MCF 10A (cell line): Measurements from ENCODE around the gene SLC12A3. TPM values are rescaled to one million over a fixed set of nuclear protein-coding genes. Genes with fewer than 3 reads are reported as not detected.

Source experiments
- Bru-seq: library from RNA; stranded (reverse); fragments of 400-500 nt; gene quantifications from one replicate; lab custom pipeline; 2021; lab: Mats Ljungman, UMichigan
- BruChase-seq, 2 experiments: library from RNA; stranded (reverse); fragments of 400-500 nt; gene quantifications; one replicate each; lab custom pipeline; 2021; lab: Mats Ljungman, UMichigan
- BruUV-seq: library from RNA; stranded (reverse); fragments of 400-500 nt; replicated peaks from 2 replicates; lab custom pipeline; 2021; lab: Mats Ljungman, UMichigan
- CTCF ChIA-PET: fragments of 300-600 bp; sonication (Branson Sonifier 250); formaldehyde crosslinking; extraction: SDS; loops from one replicate; lab custom pipeline; 2021; ENCODE audit warnings: antibody characterized with exemption, inconsistent platforms; lab: Yijun Ruan, JAX
- POLR2A ChIA-PET: fragments of 300-600, 350-650 bp; sonication (Branson Sonifier 250); formaldehyde crosslinking; extraction: SDS; loops from one replicate; lab custom pipeline; 2020; ENCODE audit warnings: antibody characterized with exemption, inconsistent platforms; lab: Yijun Ruan, JAX
- DNase-seq: peaks from one replicate; pipeline ENCODE4 v3.0.0-alpha.2; 2018; ENCODE audit not compliant: unreplicated experiment
- H3K27ac Mint-ChIP-seq: one replicate; pipeline ENCODE4 v1.8.0; 2022; ENCODE audit warnings: mild to moderate bottlenecking, low read depth, mixed read lengths; ENCODE audit not compliant: unreplicated experiment
- H3K27me3 Mint-ChIP-seq: one replicate; pipeline ENCODE4 v1.8.0; 2022; ENCODE audit warnings: mixed read lengths; ENCODE audit not compliant: insufficient read depth, unreplicated experiment
- H3K36me3 Mint-ChIP-seq: one replicate; pipeline ENCODE4 v1.8.0; 2022; ENCODE audit warnings: mild to moderate bottlenecking, moderate library complexity, mixed read lengths; ENCODE audit not compliant: insufficient read depth, unreplicated experiment
- H3K4me1 Mint-ChIP-seq: one replicate; pipeline ENCODE4 v1.8.0; 2022; ENCODE audit warnings: mixed read lengths; ENCODE audit not compliant: insufficient read depth, unreplicated experiment
- H3K4me3 Mint-ChIP-seq: one replicate; pipeline ENCODE4 v1.8.0; 2022; ENCODE audit warnings: mild to moderate bottlenecking, moderate library complexity, mixed read lengths; ENCODE audit not compliant: unreplicated experiment
- H3K9me3 Mint-ChIP-seq: one replicate; pipeline ENCODE4 v1.8.0; 2022; ENCODE audit warnings: mixed read lengths; ENCODE audit not compliant: unreplicated experiment
- CTCF ChIP-seq: fragments of 200-600 bp; IDR thresholded peaks from one replicate; pipeline ENCODE4 v1.8.0; 2022; ENCODE audit warnings: antibody characterized with exemption, mild to moderate bottlenecking; ENCODE audit not compliant: unreplicated experiment
- intact Hi-C: fragments of 100-400 bp; cut with micrococcal nuclease; formaldehyde crosslinking; loops from 2 replicates; pipeline ENCODE4 v1.14.1; 2022
- long read RNA-seq: library from polyadenylated mRNA; stranded (forward); transcript quantifications from one replicate; pipeline ENCODE4 v2.0.0, GENCODE V29; 2022
- total RNA-seq: library from RNA; stranded (reverse); gene quantifications from 2 replicates; pipeline ENCODE4 v1.2.3, GENCODE V29; 2022

Gene SLC12A3, protein sequence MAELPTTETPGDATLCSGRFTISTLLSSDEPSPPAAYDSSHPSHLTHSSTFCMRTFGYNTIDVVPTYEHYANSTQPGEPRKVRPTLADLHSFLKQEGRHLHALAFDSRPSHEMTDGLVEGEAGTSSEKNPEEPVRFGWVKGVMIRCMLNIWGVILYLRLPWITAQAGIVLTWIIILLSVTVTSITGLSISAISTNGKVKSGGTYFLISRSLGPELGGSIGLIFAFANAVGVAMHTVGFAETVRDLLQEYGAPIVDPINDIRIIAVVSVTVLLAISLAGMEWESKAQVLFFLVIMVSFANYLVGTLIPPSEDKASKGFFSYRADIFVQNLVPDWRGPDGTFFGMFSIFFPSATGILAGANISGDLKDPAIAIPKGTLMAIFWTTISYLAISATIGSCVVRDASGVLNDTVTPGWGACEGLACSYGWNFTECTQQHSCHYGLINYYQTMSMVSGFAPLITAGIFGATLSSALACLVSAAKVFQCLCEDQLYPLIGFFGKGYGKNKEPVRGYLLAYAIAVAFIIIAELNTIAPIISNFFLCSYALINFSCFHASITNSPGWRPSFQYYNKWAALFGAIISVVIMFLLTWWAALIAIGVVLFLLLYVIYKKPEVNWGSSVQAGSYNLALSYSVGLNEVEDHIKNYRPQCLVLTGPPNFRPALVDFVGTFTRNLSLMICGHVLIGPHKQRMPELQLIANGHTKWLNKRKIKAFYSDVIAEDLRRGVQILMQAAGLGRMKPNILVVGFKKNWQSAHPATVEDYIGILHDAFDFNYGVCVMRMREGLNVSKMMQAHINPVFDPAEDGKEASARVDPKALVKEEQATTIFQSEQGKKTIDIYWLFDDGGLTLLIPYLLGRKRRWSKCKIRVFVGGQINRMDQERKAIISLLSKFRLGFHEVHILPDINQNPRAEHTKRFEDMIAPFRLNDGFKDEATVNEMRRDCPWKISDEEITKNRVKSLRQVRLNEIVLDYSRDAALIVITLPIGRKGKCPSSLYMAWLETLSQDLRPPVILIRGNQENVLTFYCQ
- total RNA-seq (not detected in 2 replicates), Bru-seq, nascent RNA (not detected), BruChase-seq, experiment 1, labeled RNA remaining after a 6-hour chase (percentile 2 among the genes with signal in this experiment), BruChase-seq, experiment 2, labeled RNA remaining after a 2-hour chase (percentile 2 among the genes with signal in this experiment)
- long read RNA-seq: 0 reads

GRCh38 chr16:56864960-56865359, at the start of gene SLC12A3:
Gene SLC12A3, plus strand, starts transcription at chr16:56865207. Its CDS starts 29 bp downstream, at chr16:56865236.
- Mint-ChIP-seq H3K4me1 (peaks cover 6% of the 10 kb centered on the region), H3K27me3 (no peaks in the 10 kb centered on the region), H3K9me3 (no peaks in the 10 kb centered on the region), H3K27ac (no peak within 1 kb of the TSS), H3K36me3 (no peaks in the 10 kb centered on the region), H3K4me3 (no peak within 1 kb of the TSS)
- intact Hi-C loops: loop anchor here (5.0 kb wide), 2 partner anchors 67 to 217 kb away; partner anchors contain the start of gene HERPUD1
- POLR2A ChIA-PET: interaction anchor here (1.7 kb wide), 1 partner anchor 69 kb away, joined by 4 read pairs; no protein-coding TSS in a partner anchor
- TF ChIP-seq CTCF: no peak
- DNase-seq: no peak
- CTCF ChIA-PET: interaction anchor here (0.6 to 1.4 kb wide), 7 partner anchors 12 to 589 kb away, joined by 3 to 4 read pairs (median 3); no protein-coding TSS in a partner anchor
- no TSS peak for BruUV-seq

DNA sequence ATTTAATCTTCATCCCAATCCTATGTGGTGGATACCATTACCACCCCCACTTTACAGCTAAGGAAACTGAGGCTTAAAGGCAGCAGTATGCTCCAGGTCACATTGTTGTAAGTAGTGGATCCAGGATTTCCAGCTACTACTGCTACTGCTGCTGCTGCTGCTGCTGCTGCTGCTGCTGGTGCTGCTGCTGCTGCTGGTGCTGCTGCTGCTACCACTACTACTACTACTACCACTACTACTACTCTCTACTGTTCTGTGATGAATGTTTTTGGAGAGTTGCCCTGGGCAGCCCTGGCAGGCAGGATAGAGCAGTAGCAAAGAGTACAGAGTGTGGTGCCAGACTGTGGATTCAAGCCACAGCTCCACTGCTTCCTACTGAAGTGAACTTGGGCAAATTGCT, 49.3 kb upstream of the SLC12A3 start:
- H3K9me3 Mint-ChIP-seq: no peaks in the 10 kb centered on the region
- ChIA-PET CTCF (interaction anchor here (0.6 to 1.4 kb wide), 6 partner anchors 17 to 365 kb away, joined by 3 to 4 read pairs (median 4); no protein-coding TSS in a partner anchor), POLR2A (interaction anchor here (0.6 kb wide), 1 partner anchor 476 kb away, joined by 3 read pairs; no protein-coding TSS in a partner anchor)
- H3K36me3 Mint-ChIP-seq: no peaks in the 10 kb centered on the region
- intact Hi-C loops: no loop called here
- no peak for TF ChIP-seq CTCF
- no peak overlapping the region for H3K4me3 Mint-ChIP-seq
- H3K4me1 Mint-ChIP-seq: no peaks in the 10 kb centered on the region
- no peak for DNase-seq
- no peaks in the 10 kb centered on the region for H3K27me3 Mint-ChIP-seq
- no peak overlapping the region for H3K27ac Mint-ChIP-seq
- BruUV-seq: no TSS peak

DNA sequence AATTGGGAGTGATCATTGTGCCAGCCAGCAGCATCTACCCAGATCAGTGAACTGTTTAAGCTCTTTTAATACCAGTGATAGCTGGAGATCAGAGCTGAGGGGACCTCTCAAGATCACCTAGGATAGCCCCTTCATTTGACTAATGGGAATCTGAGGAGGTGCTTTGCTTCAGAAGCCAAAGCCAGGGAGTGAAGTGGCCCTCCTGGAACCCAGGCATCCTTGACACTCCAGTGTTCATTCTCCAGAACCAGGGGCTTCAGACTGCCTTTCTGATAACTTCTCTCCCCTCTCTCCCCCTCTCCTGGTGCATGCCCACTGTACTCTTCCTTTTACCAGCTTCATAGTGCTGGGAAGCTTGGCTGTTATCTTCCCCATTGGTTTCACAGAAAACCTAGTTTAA, 48.0 kb upstream of the SLC12A3 start:
- H3K27ac Mint-ChIP-seq: no peak overlapping the region
- H3K4me3 Mint-ChIP-seq: no peak overlapping the region
- no peaks in the 10 kb centered on the region for H3K4me1 Mint-ChIP-seq
- ChIA-PET CTCF (interaction anchor here (0.6 to 1.0 kb wide), 4 partner anchors 21 to 807 kb away, joined by 3 to 6 read pairs (median 3); no protein-coding TSS in a partner anchor), POLR2A (no interaction called here)
- no TSS peak for BruUV-seq
- DNase-seq: no peak
- peaks cover 11% of the 10 kb centered on the region for H3K36me3 Mint-ChIP-seq
- intact Hi-C loops: no loop called here
- no peaks in the 10 kb centered on the region for H3K27me3 Mint-ChIP-seq
- TF ChIP-seq CTCF: no peak
- H3K9me3 Mint-ChIP-seq: no peaks in the 10 kb centered on the region
